ENCODE measurements around the gene EYA2.

EYA2 gene

DNA sequence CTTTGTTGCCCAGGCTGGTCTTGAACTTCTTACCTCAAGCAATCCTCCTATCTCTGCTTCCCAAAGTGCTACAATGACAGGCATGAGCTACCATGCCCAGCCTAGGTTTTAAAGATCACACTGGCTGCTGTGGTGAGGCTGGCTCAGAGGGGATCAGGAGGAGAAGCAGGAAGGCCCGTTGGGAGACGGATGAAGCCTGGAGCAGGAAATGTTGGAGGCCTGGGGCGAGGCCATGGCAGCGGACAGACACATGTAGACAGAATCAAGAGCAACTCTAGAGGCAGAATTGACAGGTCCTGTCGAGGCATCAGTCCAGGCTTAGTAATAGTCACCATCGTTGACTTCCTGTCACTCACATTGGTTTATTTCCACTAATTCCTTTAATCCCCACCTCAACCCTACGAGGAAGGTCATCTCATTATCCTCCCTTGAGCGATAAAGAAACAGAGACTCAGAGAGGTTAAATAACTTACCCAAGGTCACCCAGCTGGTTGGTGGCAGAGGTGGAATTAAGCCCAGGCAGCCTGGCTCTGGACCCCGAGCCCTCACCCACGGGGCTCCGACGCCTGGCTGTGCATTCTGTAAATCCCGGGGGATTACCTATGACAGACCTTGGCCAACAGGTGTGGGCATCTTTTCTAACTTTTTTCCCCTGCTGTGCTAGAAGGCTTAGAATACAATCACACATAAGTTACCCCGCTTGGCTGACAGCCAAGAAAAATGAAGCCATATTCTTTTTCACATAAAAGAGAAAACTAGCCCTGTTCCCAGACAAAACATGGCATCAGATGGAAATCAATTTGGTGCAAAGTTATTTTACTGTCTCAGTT lies 113.4 kb downstream of the EYA2 start:
- no peak for DNase-seq (ENCODE audit: low spot score)

DNA sequence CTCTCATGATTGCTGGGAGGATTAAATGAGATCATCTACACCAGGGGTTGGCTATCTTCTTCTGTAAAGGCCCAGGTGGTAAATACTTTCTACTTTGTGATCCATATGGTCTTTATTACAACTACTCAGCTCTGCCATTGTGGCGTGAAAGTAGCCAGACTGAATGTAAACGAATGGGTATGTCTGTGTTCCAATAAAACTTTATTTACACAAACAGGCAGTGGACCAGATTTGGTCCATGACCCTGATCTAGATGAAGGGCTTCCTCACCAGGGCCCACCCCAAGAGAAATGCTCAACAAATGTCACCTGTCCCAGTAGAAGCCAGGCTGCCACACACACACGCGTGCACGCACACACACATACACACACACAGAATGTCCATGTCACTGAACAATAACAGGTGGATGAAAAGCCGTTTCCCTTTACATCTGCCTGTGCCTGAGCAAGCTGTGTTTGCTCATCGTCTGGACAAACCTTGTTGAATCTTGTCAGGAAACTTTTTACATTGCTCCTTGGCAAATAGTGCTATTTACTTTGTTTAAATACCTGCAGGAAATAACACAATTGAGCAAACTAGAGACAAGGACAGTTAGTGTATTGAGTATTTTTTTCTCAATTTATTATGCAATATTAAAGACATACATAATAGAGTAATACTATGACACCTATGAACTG lies 114.3 kb downstream of the EYA2 start:
- no peak for DNase-seq (ENCODE audit: low spot score)

GRCh38 chr20:47009784-47010183 lies 115.1 kb downstream of the EYA2 start:
- DNase-seq (ENCODE audit: low spot score): no peak

DNA sequence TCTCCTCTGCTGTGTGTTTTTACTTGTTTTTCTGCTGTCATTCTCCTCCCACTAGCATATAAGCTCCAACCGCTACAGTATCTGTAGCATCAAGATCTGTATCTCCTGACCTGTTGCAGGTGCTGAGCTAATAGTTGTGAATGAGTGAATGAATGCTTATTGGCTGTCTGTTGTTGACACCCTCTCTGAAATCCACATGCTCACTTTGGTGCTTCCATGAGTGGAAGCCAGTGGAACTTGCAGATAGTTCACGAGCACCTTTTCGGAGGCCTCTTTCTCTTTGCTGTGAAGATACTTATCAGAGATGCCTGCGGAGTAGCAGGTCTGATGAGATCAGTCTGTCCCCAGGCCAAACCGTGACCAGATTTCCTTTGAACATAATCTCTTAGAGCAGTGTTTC lies 117.3 kb downstream of the EYA2 start:
- DNase-seq (ENCODE audit: low spot score): no peak

DNA sequence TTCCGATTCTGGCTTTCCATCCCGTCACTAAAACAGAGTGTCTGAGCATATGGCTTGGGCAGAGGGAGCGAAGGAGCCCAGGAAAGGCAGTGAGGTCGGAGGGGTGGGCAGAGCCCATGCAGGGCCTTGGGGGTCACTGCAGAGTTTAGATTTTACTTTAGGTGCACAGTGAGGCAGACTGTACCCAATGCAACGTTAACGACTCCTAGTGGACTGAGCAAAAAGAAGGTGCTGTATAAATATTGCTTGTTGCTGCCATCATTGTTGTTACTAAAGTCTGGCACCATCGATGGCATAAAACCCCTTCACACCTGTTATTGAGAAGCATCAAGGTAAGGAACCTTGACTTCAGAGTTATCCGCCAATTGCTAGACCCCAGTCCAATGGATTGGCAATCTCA lies 119.0 kb downstream of the EYA2 start:
- DNase-seq (ENCODE audit: low spot score): no peak

GRCh38 chr20:47016068-47016664 lies 121.5 kb downstream of the EYA2 start:
- no peak for DNase-seq (ENCODE audit: low spot score)

- no peak for DNase-seq (ENCODE audit: low spot score)
These were observed 123.7 kb downstream of the EYA2 start for GRCh38 chr20:47018381-47018780.

DNA sequence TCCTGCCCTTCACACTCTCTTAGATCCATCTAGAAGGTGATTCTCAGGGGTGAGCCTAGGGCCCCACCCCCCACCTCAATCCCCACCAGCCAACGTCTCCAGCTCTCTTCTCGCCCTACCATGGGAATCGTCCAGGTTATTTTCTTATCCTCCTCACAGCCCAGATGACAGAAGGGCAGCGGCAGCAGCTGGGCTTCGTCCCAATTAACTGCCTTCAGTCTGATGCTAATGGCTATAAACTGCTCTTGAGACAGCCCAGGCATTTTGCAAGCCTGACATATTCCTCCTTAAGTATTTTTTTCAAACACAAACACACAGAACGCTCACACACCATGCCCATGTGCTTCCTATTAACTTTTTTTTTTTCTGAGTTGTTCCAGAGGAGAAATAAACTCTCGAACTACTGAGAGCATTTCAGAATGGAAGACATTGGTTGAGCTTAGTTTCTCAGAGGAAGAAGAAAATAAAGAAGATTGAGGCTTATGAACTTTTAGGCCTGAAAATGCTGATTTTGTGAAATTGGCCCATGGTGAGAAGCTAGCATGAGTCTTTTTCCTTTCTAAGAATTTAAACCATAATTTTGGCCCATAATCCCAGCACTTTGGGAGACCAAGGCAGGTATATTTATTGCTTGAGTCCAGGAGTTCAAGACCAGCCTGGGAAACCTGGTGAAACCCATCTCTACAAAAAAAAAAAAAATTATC lies 124.6 kb downstream of the EYA2 start:
- DNase-seq (ENCODE audit: low spot score): no peak

GRCh38 chr20:47020231-47020630 lies 125.6 kb downstream of the EYA2 start:
- DNase-seq (ENCODE audit: low spot score): no peak

GRCh38 chr20:47021850-47022249 lies 127.2 kb downstream of the EYA2 start:
- no peak for DNase-seq (ENCODE audit: low spot score)

DNA sequence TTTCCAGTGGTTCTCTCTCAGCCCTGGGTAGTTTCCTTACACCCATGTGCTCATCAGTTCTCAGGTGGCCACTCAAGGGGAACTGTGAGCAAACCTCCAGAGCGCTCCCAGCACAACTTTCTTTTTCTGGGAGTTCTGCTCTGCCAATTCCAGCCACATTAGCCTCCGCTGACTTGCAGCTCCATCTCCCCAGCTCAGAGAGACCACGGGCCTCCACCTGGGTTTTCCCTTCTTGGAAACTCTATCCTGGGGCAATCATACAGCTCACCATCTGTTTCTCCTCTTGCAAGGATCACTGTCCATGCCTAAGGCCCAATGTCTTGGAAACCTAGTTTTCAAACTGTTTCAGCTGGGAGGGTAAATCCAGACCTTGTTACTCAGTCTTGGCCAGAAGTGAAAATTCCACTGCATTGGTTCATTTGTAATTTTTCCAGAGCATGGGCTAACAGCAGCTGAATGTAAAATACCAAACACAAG lies 129.9 kb downstream of the EYA2 start:
- no peak for DNase-seq (ENCODE audit: low spot score)

- DNase-seq (ENCODE audit: low spot score): no peak
These were observed 132.4 kb downstream of the EYA2 start for GRCh38 chr20:47027042-47027441.

GRCh38 chr20:47027456-47027855 lies 132.8 kb downstream of the EYA2 start:
- DNase-seq (ENCODE audit: low spot score): no peak

DNA sequence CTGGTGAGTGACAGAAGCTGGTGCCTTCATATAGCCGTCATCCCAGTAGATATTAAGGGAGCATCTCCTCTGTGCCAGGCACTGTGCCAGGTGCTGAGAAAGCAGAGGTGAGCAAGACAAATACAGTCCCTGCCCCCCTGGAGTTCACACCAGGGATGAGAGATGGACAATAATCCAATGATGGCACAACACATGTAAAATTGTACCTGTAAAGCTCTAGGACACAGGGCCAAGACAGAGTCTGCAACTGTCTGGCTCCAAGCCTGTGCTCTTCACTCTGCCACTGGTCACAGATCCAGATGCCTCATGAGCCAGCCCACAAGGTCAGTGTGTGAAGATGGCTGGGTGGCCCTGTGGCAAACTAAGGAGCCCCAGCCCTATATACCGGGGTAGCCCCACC lies 133.8 kb downstream of the EYA2 start:
- DNase-seq (ENCODE audit: low spot score): no peak

- DNase-seq (ENCODE audit: low spot score): no peak
These were observed 135.2 kb downstream of the EYA2 start for GRCh38 chr20:47029845-47030244.

- no peak for DNase-seq (ENCODE audit: low spot score)
These were observed 135.7 kb downstream of the EYA2 start for GRCh38 chr20:47030271-47030810.

- DNase-seq (ENCODE audit: low spot score): no peak
These were observed 136.4 kb downstream of the EYA2 start for GRCh38 chr20:47031004-47031403.

DNA sequence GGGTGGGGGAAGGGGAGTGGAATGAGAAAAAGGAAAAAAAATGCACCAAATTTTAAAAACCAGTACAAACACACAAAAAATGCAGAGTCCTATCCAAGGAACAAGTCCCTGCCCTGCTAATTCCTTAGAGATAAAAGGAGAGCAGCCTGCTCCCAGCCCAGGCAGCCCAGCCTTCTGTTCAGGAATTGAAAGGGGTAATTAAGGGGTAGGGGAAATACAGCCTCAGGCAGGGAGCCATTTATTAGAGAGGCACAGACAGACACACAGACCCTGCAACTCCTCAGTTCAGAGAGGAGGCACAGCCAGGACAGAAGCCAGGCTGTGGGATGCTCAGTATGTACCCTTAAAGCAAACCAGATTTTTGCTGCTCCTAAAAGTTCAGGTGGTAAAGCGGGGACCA lies 137.2 kb downstream of the EYA2 start:
- DNase-seq (ENCODE audit: low spot score): no peak

DNA sequence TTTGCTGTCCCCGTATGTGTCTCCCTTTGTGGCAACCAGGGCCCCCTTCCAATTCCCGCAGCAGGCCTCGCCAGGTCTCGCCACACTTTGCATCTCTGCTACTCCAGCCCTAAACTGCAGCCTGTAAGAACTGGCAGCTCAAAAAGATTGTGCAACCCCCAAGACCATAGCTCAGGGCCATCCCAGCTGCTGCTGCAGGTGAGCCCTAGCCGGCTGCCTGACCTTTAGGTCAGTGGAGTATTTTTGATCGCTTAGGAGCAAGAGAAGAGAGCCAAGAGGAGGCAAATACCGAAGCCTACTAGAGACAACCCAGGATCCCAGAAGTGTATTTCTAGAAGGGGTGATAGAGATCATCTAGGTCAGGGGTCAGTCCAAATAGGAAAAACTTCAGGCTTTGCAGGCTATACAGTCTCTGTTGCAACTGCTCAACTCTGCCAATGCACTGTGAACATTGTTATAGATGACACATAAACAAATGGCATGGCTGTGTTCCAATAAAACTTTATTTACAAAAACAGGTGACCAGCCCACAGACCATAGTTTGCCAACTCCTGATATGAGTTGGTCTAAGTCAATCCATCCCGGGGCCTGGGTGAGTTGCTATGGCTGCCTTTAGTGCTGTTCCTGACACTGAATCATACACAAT lies 138.4 kb downstream of the EYA2 start:
- no peak for DNase-seq (ENCODE audit: low spot score)

- no peak for DNase-seq (ENCODE audit: low spot score)
These were observed 139.0 kb downstream of the EYA2 start for GRCh38 chr20:47033665-47034064.

DNA sequence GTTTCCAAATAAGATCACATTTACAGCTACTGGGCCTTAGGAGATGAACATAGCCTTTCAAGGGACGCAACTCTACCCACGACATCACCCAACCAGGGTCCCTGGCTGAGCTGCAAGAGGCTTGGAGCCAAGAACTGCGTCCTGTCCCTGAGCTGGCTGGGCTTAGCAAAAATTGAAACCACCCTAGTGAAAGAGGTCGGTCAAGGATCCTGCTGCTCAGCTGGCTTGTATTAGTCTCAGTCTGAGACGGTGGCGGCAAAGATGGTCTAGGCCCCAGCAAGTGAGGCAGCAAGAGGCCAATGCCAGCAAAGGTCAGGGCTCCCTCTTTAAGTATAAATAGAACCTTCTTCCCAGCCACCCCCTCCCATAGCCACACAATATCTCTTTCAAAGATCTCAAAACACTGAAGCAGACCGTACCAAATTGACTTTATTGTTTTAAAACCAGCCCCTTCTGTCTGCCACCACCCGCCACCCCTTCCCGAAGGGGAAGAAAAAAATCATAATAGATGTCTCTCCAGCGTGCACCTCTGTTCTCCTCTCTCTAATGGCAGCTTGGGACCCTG lies 140.5 kb downstream of the EYA2 start:
- no peak for DNase-seq (ENCODE audit: low spot score)
